Activated CD8-positive, alpha-beta T cell treated with anti-CD3 and anti-CD28 coated beads for 36 hours (primary cell): Measurements from ENCODE around the gene ZIC2. TPM values are rescaled to one million over a fixed set of nuclear protein-coding genes. Genes with fewer than 3 reads are reported as not detected.

Source experiments
- ATAC-seq: fragments of 200-7000 bp; cut with Tn5 transposase; one replicate; pipeline ENCODE4 v1.10.0; 2021; ENCODE audit warnings: mild to moderate bottlenecking, moderate library complexity
- CTCF ChIA-PET: fragments of 350-600 bp; sonication (Branson Sonifier 250); formaldehyde crosslinking; loops from one replicate; lab custom pipeline; 2021; ENCODE audit warnings: antibody characterized with exemption; lab: Charles Lee
- POLR2A ChIA-PET: fragments of 350-600 bp; sonication (Branson Sonifier 250); formaldehyde crosslinking; loops from one replicate; lab custom pipeline; 2021; ENCODE audit warnings: antibody characterized with exemption; lab: Charles Lee
- DNase-seq: peaks from one replicate; pipeline ENCODE4 v3.0.0-alpha.2; 2020
- H3K27ac Mint-ChIP-seq: one replicate; pipeline ENCODE4 v1.8.0; 2021; ENCODE audit warnings: mild to moderate bottlenecking, mixed read lengths
- H3K27me3 Mint-ChIP-seq: one replicate; pipeline ENCODE4 v1.8.0; 2021; ENCODE audit warnings: mixed read lengths
- H3K36me3 Mint-ChIP-seq: one replicate; pipeline ENCODE4 v1.8.0; 2021; ENCODE audit warnings: low read depth, mixed read lengths
- H3K4me1 Mint-ChIP-seq: one replicate; pipeline ENCODE4 v1.8.0; 2021; ENCODE audit warnings: low read depth, mixed read lengths
- H3K4me3 Mint-ChIP-seq: one replicate; pipeline ENCODE4 v1.8.0; 2021; ENCODE audit warnings: mild to moderate bottlenecking, moderate library complexity, mixed read lengths
- H3K9me3 Mint-ChIP-seq: one replicate; pipeline ENCODE4 v1.8.0; 2021; ENCODE audit warnings: mixed read lengths
- intact Hi-C: fragments of 100-400 bp; cut with micrococcal nuclease; formaldehyde crosslinking; loops from one replicate; pipeline ENCODE4 v1.10.0; 2022
- total RNA-seq, 2 experiments: library from RNA; stranded (reverse); gene quantifications; one replicate each; pipeline ENCODE4 v1.2.3, GENCODE V29; 2021
- TF ChIP-seq, protein P1 (sequence below): fragments of 200-600 bp; IDR thresholded peaks from one replicate; pipeline ENCODE4 v1.8.0; 2022; ENCODE audit warnings: antibody characterized with exemption, mild to moderate bottlenecking

ZIC2 gene
- total RNA-seq, 2 experiments from 2014 or later = not detected

DNA sequence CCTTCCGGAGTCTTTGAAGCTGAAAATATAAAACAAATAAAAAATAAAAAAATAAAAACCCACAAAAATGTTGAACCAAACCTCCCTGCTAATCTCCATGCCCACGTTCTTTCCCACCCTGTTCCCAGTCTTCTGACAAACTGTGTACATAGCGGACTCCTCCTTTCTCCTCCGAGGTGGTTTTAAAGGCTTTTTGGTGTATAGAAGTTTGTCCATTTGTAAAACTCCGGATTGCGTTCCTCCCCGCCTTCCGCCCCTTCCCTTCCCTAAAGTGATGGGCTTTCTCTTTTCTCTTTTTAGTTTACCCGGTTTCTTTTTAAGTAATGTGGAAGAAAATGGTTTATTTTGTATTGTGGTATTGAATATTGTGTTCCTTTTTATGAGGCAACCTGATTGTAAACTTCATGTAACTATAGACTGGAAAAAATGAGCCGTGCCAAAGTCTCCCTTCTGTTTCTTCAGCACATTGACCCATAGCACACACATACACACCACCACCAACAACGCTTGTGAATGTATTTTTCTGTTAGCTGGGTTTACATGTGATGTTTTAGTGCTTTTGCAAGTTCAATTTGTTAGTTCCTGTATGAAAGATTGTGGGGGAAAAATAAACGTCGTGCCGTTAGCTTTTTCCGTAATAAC lies 4.4 kb downstream of the ZIC2 start:
- Mint-ChIP-seq H3K27ac (no peak overlapping the region), H3K9me3 (no peaks in the 10 kb centered on the region), H3K4me3 (peak overlapping the region; percentile 5), H3K27me3 (peaks cover 75% of the 10 kb centered on the region), H3K4me1 (peaks cover 34% of the 10 kb centered on the region), H3K36me3 (peaks cover 11% of the 10 kb centered on the region)
- intact Hi-C loops = no loop called here
- DNase-seq = no peak
- ChIA-PET CTCF (no interaction called here), POLR2A (no interaction called here)
- no peak for ATAC-seq
- TF ChIP-seq, protein P1, sequence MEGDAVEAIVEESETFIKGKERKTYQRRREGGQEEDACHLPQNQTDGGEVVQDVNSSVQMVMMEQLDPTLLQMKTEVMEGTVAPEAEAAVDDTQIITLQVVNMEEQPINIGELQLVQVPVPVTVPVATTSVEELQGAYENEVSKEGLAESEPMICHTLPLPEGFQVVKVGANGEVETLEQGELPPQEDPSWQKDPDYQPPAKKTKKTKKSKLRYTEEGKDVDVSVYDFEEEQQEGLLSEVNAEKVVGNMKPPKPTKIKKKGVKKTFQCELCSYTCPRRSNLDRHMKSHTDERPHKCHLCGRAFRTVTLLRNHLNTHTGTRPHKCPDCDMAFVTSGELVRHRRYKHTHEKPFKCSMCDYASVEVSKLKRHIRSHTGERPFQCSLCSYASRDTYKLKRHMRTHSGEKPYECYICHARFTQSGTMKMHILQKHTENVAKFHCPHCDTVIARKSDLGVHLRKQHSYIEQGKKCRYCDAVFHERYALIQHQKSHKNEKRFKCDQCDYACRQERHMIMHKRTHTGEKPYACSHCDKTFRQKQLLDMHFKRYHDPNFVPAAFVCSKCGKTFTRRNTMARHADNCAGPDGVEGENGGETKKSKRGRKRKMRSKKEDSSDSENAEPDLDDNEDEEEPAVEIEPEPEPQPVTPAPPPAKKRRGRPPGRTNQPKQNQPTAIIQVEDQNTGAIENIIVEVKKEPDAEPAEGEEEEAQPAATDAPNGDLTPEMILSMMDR = no peak

DNA sequence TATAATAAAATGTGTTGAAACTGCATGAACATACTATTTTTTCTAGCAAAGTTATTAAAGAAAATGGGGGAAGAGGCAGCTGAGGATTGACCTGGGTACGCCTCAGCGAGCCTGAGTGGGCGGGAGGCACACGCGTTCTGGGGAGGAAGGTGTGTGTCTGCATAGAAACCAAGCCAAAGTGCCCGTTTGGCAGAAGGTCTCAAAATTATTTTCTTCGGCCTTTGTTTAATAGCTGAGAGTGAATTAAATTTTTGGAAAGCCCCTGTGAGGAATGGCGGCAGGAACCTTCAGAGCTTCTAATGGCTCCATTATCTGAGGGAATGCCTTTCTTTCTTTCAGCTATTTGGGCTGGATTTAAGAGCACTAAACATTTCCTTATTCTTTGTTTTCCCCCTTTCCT lies 5.2 kb downstream of the ZIC2 start:
- intact Hi-C loops = no loop called here
- POLR2A ChIA-PET = no interaction called here
- Mint-ChIP-seq H3K27me3 (peaks cover 82% of the 10 kb centered on the region), H3K4me1 (peaks cover 34% of the 10 kb centered on the region), H3K36me3 (peaks cover 11% of the 10 kb centered on the region), H3K9me3 (no peaks in the 10 kb centered on the region), H3K27ac (no peak overlapping the region), H3K4me3 (no peak overlapping the region)
- DNase-seq (no peak), ATAC-seq (no peak)
- CTCF ChIA-PET = interaction anchor here (0.7 to 1.2 kb wide), 5 partner anchors 9 to 528 kb away, joined by 3 to 4 read pairs (median 3); no protein-coding TSS in a partner anchor
- TF ChIP-seq, protein P1 = no peak

DNA sequence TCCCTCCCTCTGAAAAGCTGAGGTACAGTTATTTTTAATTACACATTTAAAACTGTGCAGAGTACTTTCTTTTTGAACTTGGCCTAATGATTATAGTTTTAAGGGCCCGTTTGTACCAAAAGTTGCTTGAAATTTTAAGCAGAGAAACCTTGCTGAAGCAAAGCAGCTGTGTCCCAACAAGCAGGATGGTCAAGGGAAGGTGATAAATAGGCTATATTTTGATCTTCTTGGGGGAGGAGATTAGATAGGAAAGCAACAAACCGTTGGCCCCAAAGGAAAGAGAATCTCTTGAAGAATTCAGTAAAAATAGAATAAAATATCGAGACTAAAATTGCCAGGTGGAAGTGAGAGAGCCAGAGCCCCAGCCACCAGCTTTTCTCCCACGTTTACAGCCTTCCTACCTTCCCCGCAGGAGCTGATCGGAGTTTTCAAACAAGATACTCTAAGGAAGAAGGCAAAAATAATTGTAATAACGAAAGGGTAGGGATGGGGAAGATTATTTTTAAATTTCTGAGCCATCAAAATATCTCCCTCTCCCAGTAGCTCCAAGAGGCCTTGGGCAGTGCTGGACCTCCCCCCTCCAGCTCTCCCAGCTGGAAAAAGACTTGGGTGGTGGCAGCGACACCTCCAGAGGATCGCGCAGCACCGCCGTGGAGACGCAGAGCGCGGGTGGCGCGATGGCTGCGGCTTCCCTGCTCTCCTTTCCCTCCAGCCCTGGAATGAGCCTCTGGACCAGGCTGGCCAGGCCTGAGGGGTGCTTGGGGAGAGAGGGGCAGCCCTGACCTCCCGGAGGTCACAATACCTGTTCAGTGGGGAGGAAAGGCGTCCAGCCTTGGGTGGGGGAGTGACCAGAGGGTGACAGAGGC lies 5.8 kb downstream of the ZIC2 start:
- H3K27ac Mint-ChIP-seq = no peak overlapping the region
- DNase-seq (no peak), ATAC-seq (no peak)
- ChIA-PET POLR2A (no interaction called here), CTCF (interaction anchor here (0.7 to 1.2 kb wide), 6 partner anchors 9 to 528 kb away, joined by 3 to 4 read pairs (median 4); no protein-coding TSS in a partner anchor)
- intact Hi-C loops = no loop called here
- peaks cover 88% of the 10 kb centered on the region for H3K27me3 Mint-ChIP-seq
- peaks cover 1% of the 10 kb centered on the region for H3K9me3 Mint-ChIP-seq
- H3K36me3 Mint-ChIP-seq = peaks cover 11% of the 10 kb centered on the region
- TF ChIP-seq, protein P1 = no peak
- peaks cover 34% of the 10 kb centered on the region for H3K4me1 Mint-ChIP-seq
- no peak overlapping the region for H3K4me3 Mint-ChIP-seq

DNA sequence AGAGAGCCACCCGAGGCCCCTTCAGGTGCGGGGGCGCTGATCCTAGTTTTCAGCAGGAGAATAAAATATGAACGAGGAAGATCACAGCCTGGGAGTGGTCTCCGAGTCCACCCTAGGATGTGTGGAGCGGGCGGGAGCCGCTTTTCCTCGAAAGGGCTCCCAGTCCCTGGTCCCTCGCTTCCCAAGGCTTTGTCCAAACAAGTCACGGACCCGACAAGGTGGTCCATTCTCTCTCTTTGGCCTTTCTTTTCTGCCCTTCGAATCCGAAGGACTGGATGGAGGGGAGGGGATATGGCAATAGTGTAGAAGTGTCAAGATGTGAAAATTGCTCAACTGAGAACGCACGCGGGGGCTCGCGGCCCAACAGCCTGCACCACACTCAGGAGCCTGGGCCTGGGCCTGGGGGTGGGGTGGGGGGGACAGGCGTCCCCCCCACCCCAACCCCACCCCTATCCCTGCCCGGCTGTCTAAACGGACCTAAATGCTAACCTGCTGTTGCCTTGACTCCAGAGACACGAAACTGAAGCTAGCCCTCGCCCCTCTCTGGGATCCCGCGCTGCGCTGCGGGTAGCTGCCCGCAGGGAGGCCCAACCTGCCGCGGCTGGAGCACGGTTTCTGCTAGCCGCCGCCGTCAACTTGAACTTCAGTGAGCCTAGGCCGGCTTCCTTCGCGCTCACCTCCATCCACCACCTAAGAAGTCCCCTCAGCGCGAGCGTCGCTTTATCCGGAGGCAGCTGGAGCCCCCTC lies 7.1 kb downstream of the ZIC2 start:
- Mint-ChIP-seq H3K27me3 (peaks cover 88% of the 10 kb centered on the region), H3K27ac (no peak overlapping the region), H3K36me3 (peaks cover 11% of the 10 kb centered on the region), H3K9me3 (peaks cover 1% of the 10 kb centered on the region), H3K4me3 (no peak overlapping the region), H3K4me1 (peaks cover 28% of the 10 kb centered on the region)
- DNase-seq = no peak
- CTCF ChIA-PET = interaction anchor here (1.0 kb wide), 1 partner anchor 15 kb away, joined by 3 read pairs; no protein-coding TSS in a partner anchor
- POLR2A ChIA-PET = interaction anchor here (1.2 kb wide), 1 partner anchor 31 kb away, joined by 4 read pairs; no protein-coding TSS in a partner anchor
- intact Hi-C loops = no loop called here
- no peak for ATAC-seq
- TF ChIP-seq, protein P1 = no peak
